Astrocyte (in vitro differentiated cells and primary cell): ENCODE results near the gene CETN3. TPM values are rescaled to one million over a fixed set of nuclear protein-coding genes. Genes with fewer than 3 reads are reported as not detected.

Experiments used
- DNase-seq: peaks from one replicate; pipeline ENCODE4 v3.0.0-alpha.2; 2010; ENCODE audit warnings: low read depth
- FAIRE-seq: peaks from 2 replicates; lab custom pipeline; 2011; peaks lifted over from hg19 to GRCh38; lab: Jason Lieb, UNC
- H2AFZ ChIP-seq: 2 replicates; pipeline ENCODE4 v1.6.0; 2012; ENCODE audit warnings: low read depth, low read length, inconsistent platforms
- H3K27ac ChIP-seq: 2 replicates; pipeline ENCODE4 v1.5.1; 2011; ENCODE audit warnings: low read depth, low read length, inconsistent platforms
- H3K27me3 ChIP-seq: 2 replicates; pipeline ENCODE4 v1.6.0; 2011; ENCODE audit warnings: low read length, inconsistent platforms; ENCODE audit not compliant: insufficient read depth
- H3K36me3 ChIP-seq: 2 replicates; pipeline ENCODE4 v1.5.1; 2011; ENCODE audit warnings: low read length, inconsistent platforms; ENCODE audit not compliant: insufficient read depth
- H3K4me1 ChIP-seq: 2 replicates; pipeline ENCODE4 v1.5.1; 2011; ENCODE audit warnings: low read length, inconsistent platforms; ENCODE audit not compliant: insufficient read depth
- H3K4me2 ChIP-seq: 2 replicates; pipeline ENCODE4 v1.6.0; 2012; ENCODE audit warnings: low read length, inconsistent platforms
- H3K4me3 ChIP-seq: 2 replicates; pipeline ENCODE4 v1.5.1; 2011; ENCODE audit warnings: low read depth, mild to moderate bottlenecking, low read length, inconsistent platforms; ENCODE audit not compliant: insufficient read depth
- H3K79me2 ChIP-seq: 2 replicates; pipeline ENCODE4 v1.6.0; 2012; ENCODE audit warnings: mild to moderate bottlenecking, low read length, inconsistent platforms; ENCODE audit not compliant: insufficient read depth
- H3K9ac ChIP-seq: 2 replicates; pipeline ENCODE4 v1.6.0; 2012; ENCODE audit warnings: mild to moderate bottlenecking, low read length, inconsistent platforms
- H3K9me3 ChIP-seq: 2 replicates; pipeline ENCODE4 v1.5.1; 2012; ENCODE audit warnings: low read depth, mild to moderate bottlenecking, low read length, inconsistent platforms; ENCODE audit not compliant: insufficient read depth
- H4K20me1 ChIP-seq: 2 replicates; pipeline ENCODE4 v1.6.0; 2012; ENCODE audit warnings: low read length, inconsistent platforms; ENCODE audit not compliant: insufficient read depth
- H3K27ac Mint-ChIP-seq: one replicate; pipeline ENCODE4 v1.8.0; 2021; ENCODE audit warnings: mild to moderate bottlenecking, mixed read lengths; ENCODE audit not compliant: unreplicated experiment
- H3K27me3 Mint-ChIP-seq: one replicate; pipeline ENCODE4 v1.8.0; 2021; ENCODE audit warnings: low read depth, mixed read lengths; ENCODE audit not compliant: unreplicated experiment
- H3K36me3 Mint-ChIP-seq: one replicate; pipeline ENCODE4 v1.8.0; 2021; ENCODE audit warnings: low read depth, mixed read lengths; ENCODE audit not compliant: unreplicated experiment
- H3K4me1 Mint-ChIP-seq: one replicate; pipeline ENCODE4 v1.8.0; 2021; ENCODE audit warnings: low read depth, mixed read lengths; ENCODE audit not compliant: unreplicated experiment
- H3K4me3 Mint-ChIP-seq: one replicate; pipeline ENCODE4 v1.8.0; 2021; ENCODE audit warnings: mild to moderate bottlenecking, moderate library complexity, mixed read lengths; ENCODE audit not compliant: unreplicated experiment
- H3K9me3 Mint-ChIP-seq: one replicate; pipeline ENCODE4 v1.8.0; 2021; ENCODE audit warnings: mild to moderate bottlenecking, mixed read lengths; ENCODE audit not compliant: unreplicated experiment
- EZH2 ChIP-seq: IDR thresholded peaks from 2 replicates; pipeline ENCODE4 v1.6.1; 2012; ENCODE audit warnings: mild to moderate bottlenecking, low read length, inconsistent platforms; ENCODE audit not compliant: insufficient read depth
- total RNA-seq: library from RNA; stranded (reverse); gene quantifications from 2 replicates; pipeline ENCODE4 v1.2.1, GENCODE V29; 2021
- TF ChIP-seq, protein P1 (sequence below): IDR thresholded peaks from 2 replicates; pipeline ENCODE4 v1.5.1; 2011; ENCODE audit warnings: low read depth, mild to moderate bottlenecking, inconsistent platforms, low read length, moderate library complexity; ENCODE audit not compliant: insufficient read depth

The CETN3 gene
- total RNA-seq, 1 donor from 2014 or later = 18.2 TPM

GRCh38 chr5:90387508-90387907, 22.0 kb downstream of the CETN3 start:
- Mint-ChIP-seq H3K4me3 (no peak overlapping the region), H3K36me3 (no peaks in the 10 kb centered on the region), H3K9me3 (peaks cover 5% of the 10 kb centered on the region), H3K27me3 (no peaks in the 10 kb centered on the region), H3K4me1 (peaks cover 18% of the 10 kb centered on the region), H3K27ac (no peak overlapping the region)
- H2AFZ ChIP-seq = no peak overlapping the region
- TF ChIP-seq, protein P1, sequence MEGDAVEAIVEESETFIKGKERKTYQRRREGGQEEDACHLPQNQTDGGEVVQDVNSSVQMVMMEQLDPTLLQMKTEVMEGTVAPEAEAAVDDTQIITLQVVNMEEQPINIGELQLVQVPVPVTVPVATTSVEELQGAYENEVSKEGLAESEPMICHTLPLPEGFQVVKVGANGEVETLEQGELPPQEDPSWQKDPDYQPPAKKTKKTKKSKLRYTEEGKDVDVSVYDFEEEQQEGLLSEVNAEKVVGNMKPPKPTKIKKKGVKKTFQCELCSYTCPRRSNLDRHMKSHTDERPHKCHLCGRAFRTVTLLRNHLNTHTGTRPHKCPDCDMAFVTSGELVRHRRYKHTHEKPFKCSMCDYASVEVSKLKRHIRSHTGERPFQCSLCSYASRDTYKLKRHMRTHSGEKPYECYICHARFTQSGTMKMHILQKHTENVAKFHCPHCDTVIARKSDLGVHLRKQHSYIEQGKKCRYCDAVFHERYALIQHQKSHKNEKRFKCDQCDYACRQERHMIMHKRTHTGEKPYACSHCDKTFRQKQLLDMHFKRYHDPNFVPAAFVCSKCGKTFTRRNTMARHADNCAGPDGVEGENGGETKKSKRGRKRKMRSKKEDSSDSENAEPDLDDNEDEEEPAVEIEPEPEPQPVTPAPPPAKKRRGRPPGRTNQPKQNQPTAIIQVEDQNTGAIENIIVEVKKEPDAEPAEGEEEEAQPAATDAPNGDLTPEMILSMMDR = no peak
- no peak for TF ChIP-seq EZH2
- H3K79me2 ChIP-seq = no peaks in the 10 kb centered on the region
- no peaks in the 10 kb centered on the region for H4K20me1 ChIP-seq
- H3K9me3 ChIP-seq = no peaks in the 10 kb centered on the region
- FAIRE-seq (no peak), DNase-seq (no peak)
- H3K9ac ChIP-seq = no peak overlapping the region
- no peaks in the 10 kb centered on the region for H3K36me3 ChIP-seq
- H3K4me3 ChIP-seq = no peak overlapping the region
- no peaks in the 10 kb centered on the region for H3K4me1 ChIP-seq
- H3K27me3 ChIP-seq = no peaks in the 10 kb centered on the region
- no peak overlapping the region for H3K4me2 ChIP-seq
- H3K27ac ChIP-seq = no peak overlapping the region

- no peaks in the 10 kb centered on the region for H3K27me3 ChIP-seq
Observed at GRCh38 chr5:90386099-90386710, 23.4 kb downstream of the CETN3 start.

GRCh38 chr5:90384389-90384788, 25.2 kb downstream of the CETN3 start:
- H3K9me3 Mint-ChIP-seq = peaks cover 6% of the 10 kb centered on the region
- FAIRE-seq (no peak), DNase-seq (no peak)
- no peak overlapping the region for H3K4me3 ChIP-seq
- no peaks in the 10 kb centered on the region for H3K36me3 ChIP-seq
- TF ChIP-seq EZH2 = no peak
- TF ChIP-seq, protein P1 = no peak
- H2AFZ ChIP-seq = no peak overlapping the region
- H3K4me1 Mint-ChIP-seq = no peaks in the 10 kb centered on the region
- H3K27ac ChIP-seq = no peak overlapping the region
- peaks cover 5% of the 10 kb centered on the region for H3K27me3 Mint-ChIP-seq
- no peak overlapping the region for H3K4me3 Mint-ChIP-seq
- H3K36me3 Mint-ChIP-seq = no peaks in the 10 kb centered on the region
- no peak overlapping the region for H3K27ac Mint-ChIP-seq
- H3K9me3 ChIP-seq = no peaks in the 10 kb centered on the region
- H4K20me1 ChIP-seq = no peaks in the 10 kb centered on the region
- no peaks in the 10 kb centered on the region for H3K27me3 ChIP-seq
- H3K4me1 ChIP-seq = no peaks in the 10 kb centered on the region
- no peak overlapping the region for H3K4me2 ChIP-seq
- H3K9ac ChIP-seq = no peak overlapping the region
- H3K79me2 ChIP-seq = no peaks in the 10 kb centered on the region

More at GRCh38 chr5:90386099-90386710, 23.4 kb downstream of the CETN3 start:
- Histone ChIP-seq H3K4me1 (no peaks in the 10 kb centered on the region), H3K27ac (no peak overlapping the region), H3K36me3 (no peaks in the 10 kb centered on the region), H3K79me2 (no peaks in the 10 kb centered on the region), H2AFZ (no peak overlapping the region), H3K9me3 (no peaks in the 10 kb centered on the region), H3K4me2 (no peak overlapping the region), H3K4me3 (no peak overlapping the region), H4K20me1 (no peaks in the 10 kb centered on the region), H3K9ac (no peak overlapping the region)
- peak; percentile 29 for DNase-seq
- no peak for FAIRE-seq
- peaks cover 15% of the 10 kb centered on the region for H3K4me1 Mint-ChIP-seq
- no peaks in the 10 kb centered on the region for H3K36me3 Mint-ChIP-seq
- peaks cover 6% of the 10 kb centered on the region for H3K9me3 Mint-ChIP-seq
- no peak overlapping the region for H3K27ac Mint-ChIP-seq
- TF ChIP-seq, protein P1 = peak; percentile 36
- no peak for TF ChIP-seq EZH2
- H3K4me3 Mint-ChIP-seq = no peak overlapping the region
- H3K27me3 Mint-ChIP-seq = no peaks in the 10 kb centered on the region
